ENCODE data around the gene PPT2. TPM values are rescaled to one million over a fixed set of nuclear protein-coding genes. Genes with fewer than 3 reads are reported as not detected.
A peak's percentile ranks its signal among the peaks of the same experiment; 100 is the strongest.

Gene PPT2
- 22.6 TPM for total RNA-seq
- long read RNA-seq, partial matches to known transcripts: 6 of 10 reads
- long read RNA-seq, other reads (novel, unspliced or antisense): 1 of 10 reads

- peak; percentile 91 for ATAC-seq
- peak; percentile 92 for DNase-seq
- intact Hi-C loops (cut with micrococcal nuclease): no loop called here
These were observed at the start of gene PPT2 for GRCh38 chr6:32153564-32154513. TSS of gene PPT2 (plus strand) at chr6:32154141. CDS start at chr6:32154595, 454 bp downstream.

GRCh38 chr6:32105433-32105832, 48.5 kb upstream of the PPT2 start:
- intact Hi-C loops (cut with micrococcal nuclease): no loop called here
- ATAC-seq: no peak
- DNase-seq: no peak

- intact Hi-C loops (cut with micrococcal nuclease): no loop called here
- ATAC-seq (peak; percentile 3), DNase-seq (no peak)
These were observed 46.5 kb upstream of the PPT2 start for GRCh38 chr6:32107406-32107805.

- intact Hi-C loops (cut with micrococcal nuclease): no loop called here
- DNase-seq: peak; percentile 83
These were observed 45.8 kb upstream of the PPT2 start for GRCh38 chr6:32108094-32108627.

GRCh38 chr6:32108727-32109113, 45.2 kb upstream of the PPT2 start:
- intact Hi-C loops (cut with micrococcal nuclease): no loop called here
- no peak for ATAC-seq

More at GRCh38 chr6:32108094-32108627, 45.8 kb upstream of the PPT2 start:
- peak; percentile 61 for ATAC-seq

GRCh38 chr6:32109114-32109764, 44.7 kb upstream of the PPT2 start, which contains the start of gene TNXB:
TSS of gene TNXB (minus strand) at chr6:32109338. CDS start at chr6:32098198, 11,140 bp downstream.
- ATAC-seq: peak; percentile 49
- DNase-seq: peak; percentile 69
- intact Hi-C loops (cut with micrococcal nuclease): no loop called here

More at GRCh38 chr6:32108727-32109113, 45.2 kb upstream of the PPT2 start:
- DNase-seq: no peak

GRCh38 chr6:32109765-32110160, 44.2 kb upstream of the PPT2 start:
- ATAC-seq (no peak), DNase-seq (no peak)
- intact Hi-C loops (cut with micrococcal nuclease): no loop called here

- intact Hi-C loops (cut with micrococcal nuclease): no loop called here
- ATAC-seq: peak; percentile 11
- DNase-seq: peak; percentile 61
These were observed 43.3 kb upstream of the PPT2 start for GRCh38 chr6:32110632-32111031.

GRCh38 chr6:32111424-32112066, 42.4 kb upstream of the PPT2 start:
- ATAC-seq (peak; percentile 30), DNase-seq (peak; percentile 76)
- intact Hi-C loops (cut with micrococcal nuclease): no loop called here

GRCh38 chr6:32112431-32112980, 41.4 kb upstream of the PPT2 start:
- DNase-seq: peak; percentile 82
- peak; percentile 30 for ATAC-seq
- intact Hi-C loops (cut with micrococcal nuclease): no loop called here

GRCh38 chr6:32113386-32114352, 40.3 kb upstream of the PPT2 start:
- ATAC-seq (peak; percentile 70), DNase-seq (peak; percentile 90)
- intact Hi-C loops (cut with micrococcal nuclease): no loop called here

GRCh38 chr6:32114796-32115195, 39.1 kb upstream of the PPT2 start:
- intact Hi-C loops (cut with micrococcal nuclease): no loop called here
- DNase-seq: no peak

GRCh38 chr6:32115623-32116022, 38.3 kb upstream of the PPT2 start:
- DNase-seq (no peak), ATAC-seq (no peak)
- intact Hi-C loops (cut with micrococcal nuclease): no loop called here

More at GRCh38 chr6:32114796-32115195, 39.1 kb upstream of the PPT2 start:
- ATAC-seq: no peak

GRCh38 chr6:32116674-32117073, 37.3 kb upstream of the PPT2 start:
- DNase-seq (no peak), ATAC-seq (no peak)
- intact Hi-C loops (cut with micrococcal nuclease): no loop called here

GRCh38 chr6:32117461-32117860, 36.5 kb upstream of the PPT2 start:
- ATAC-seq (no peak), DNase-seq (no peak)
- intact Hi-C loops (cut with micrococcal nuclease): no loop called here

- DNase-seq: peak; percentile 92
- intact Hi-C loops (cut with micrococcal nuclease): no loop called here
- ATAC-seq: peak; percentile 76
These were observed 34.9 kb upstream of the PPT2 start for GRCh38 chr6:32118782-32119628.

GRCh38 chr6:32120573-32121059, 33.3 kb upstream of the PPT2 start:
- intact Hi-C loops (cut with micrococcal nuclease): loop anchor here (10.0 kb wide), 1 partner anchor 54 kb away; the partner anchor contains the start of genes AGPAT1 and RNF5

More at GRCh38 chr6:32120573-32121059, 33.3 kb upstream of the PPT2 start:
- DNase-seq (no peak), ATAC-seq (no peak)
